Activated T-cell treated with anti-CD3 and anti-CD28 coated beads, Interleukin-2, amount 50 U/mL, for 48 hours (primary cell): ENCODE results near the gene AGAP1.

Source experiments
- DNase-seq, 2 experiments: peaks; one replicate each; pipeline ENCODE4 v3.0.0-alpha.2; 2020

Gene AGAP1

GRCh38 chr2:235833971-235834620 is 340.3 kb downstream of the AGAP1 start:
- DNase-seq: no peak

GRCh38 chr2:235834781-235835180 is 340.9 kb downstream of the AGAP1 start:
- DNase-seq: no peak

GRCh38 chr2:235835810-235836209 is 342.0 kb downstream of the AGAP1 start:
- no peak for DNase-seq

- no peak for DNase-seq
Observed at GRCh38 chr2:235836491-235836911, 342.7 kb downstream of the AGAP1 start.

GRCh38 chr2:235839226-235839625 is 345.4 kb downstream of the AGAP1 start:
- DNase-seq: no peak

- DNase-seq: no peak
Observed at GRCh38 chr2:235839974-235840373, 346.1 kb downstream of the AGAP1 start.

GRCh38 chr2:235841863-235842262 is 348.0 kb downstream of the AGAP1 start:
- DNase-seq: no peak

GRCh38 chr2:235842941-235843340 is 349.1 kb downstream of the AGAP1 start:
- no peak for DNase-seq

- DNase-seq: no peak
Observed at GRCh38 chr2:235843591-235844395, 349.9 kb downstream of the AGAP1 start.

- no peak for DNase-seq
Observed at GRCh38 chr2:235844561-235844960, 350.7 kb downstream of the AGAP1 start.

- DNase-seq: no peak
Observed at GRCh38 chr2:235845245-235845644, 351.4 kb downstream of the AGAP1 start.

GRCh38 chr2:235847576-235847975 is 353.7 kb downstream of the AGAP1 start:
- DNase-seq: no peak

- DNase-seq: no peak
Observed at GRCh38 chr2:235848055-235848454, 354.2 kb downstream of the AGAP1 start.

- no peak for DNase-seq
Observed at GRCh38 chr2:235848946-235849345, 355.1 kb downstream of the AGAP1 start.

GRCh38 chr2:235849489-235849888 is 355.6 kb downstream of the AGAP1 start:
- no peak for DNase-seq

GRCh38 chr2:235850289-235850688 is 356.4 kb downstream of the AGAP1 start:
- no peak for DNase-seq

- no peak for DNase-seq
Observed at GRCh38 chr2:235850771-235851551, 357.1 kb downstream of the AGAP1 start.

GRCh38 chr2:235851828-235852525 is 358.1 kb downstream of the AGAP1 start:
- no peak for DNase-seq

- no peak for DNase-seq
Observed at GRCh38 chr2:235852526-235852920, 358.7 kb downstream of the AGAP1 start.

- DNase-seq: no peak
Observed at GRCh38 chr2:235854276-235854675, 360.4 kb downstream of the AGAP1 start.

GRCh38 chr2:235855011-235855410 is 361.2 kb downstream of the AGAP1 start:
- DNase-seq: no peak

GRCh38 chr2:235856151-235856854 is 362.5 kb downstream of the AGAP1 start:
- no peak for DNase-seq
